AG04450 (cell line): ENCODE measurements around the gene TMEM26. TPM values are rescaled to one million over a fixed set of nuclear protein-coding genes. Genes with fewer than 3 reads are reported as not detected.
"Not testable (repeated sequence)": the region's sequence is repeated elsewhere in the genome, so short reads cannot be mapped to it uniquely, and the experiment has no call there.

ENCODE experiments used
- CTCF ChIA-PET: fragments of 300-600, 350-600 bp; formaldehyde crosslinking; extraction: SDS; loops from one replicate; lab custom pipeline; 2022; ENCODE audit warnings: antibody characterized with exemption, inconsistent platforms; lab: Charles Lee
- POLR2A ChIA-PET: fragments of 350-600 bp; formaldehyde crosslinking; extraction: SDS; loops from one replicate; lab custom pipeline; 2021; ENCODE audit warnings: antibody characterized with exemption, inconsistent platforms; lab: Yijun Ruan, JAX
- DNase-seq: peaks from one replicate; pipeline ENCODE4 v3.0.0-alpha.2; 2011; ENCODE audit warnings: low read depth, low spot score
- H3K27ac ChIP-seq: one replicate; pipeline ENCODE4 v1.5.1; 2012; ENCODE audit warnings: low read depth, low read length, control low read depth
- H3K27me3 ChIP-seq: one replicate; pipeline ENCODE4 v1.6.0; 2012; ENCODE audit warnings: low read length; ENCODE audit not compliant: control insufficient read depth, insufficient read depth
- H3K4me3 ChIP-seq: 2 replicates; pipeline ENCODE4 v1.5.1; 2011; ENCODE audit warnings: mild to moderate bottlenecking, low read depth, low read length, control low read depth
- H3K9me3 ChIP-seq: 2 replicates; pipeline ENCODE4 v1.5.1; 2012; ENCODE audit warnings: low read length; ENCODE audit not compliant: control insufficient read depth, insufficient read depth
- CTCF ChIP-seq: IDR thresholded peaks from 2 replicates; pipeline ENCODE4 v1.5.1; 2011; ENCODE audit warnings: low read depth, low read length, control low read depth, inconsistent platforms
- polyA plus RNA-seq: library from polyadenylated mRNA; depleted of rRNA; stranded (reverse); fragments of >200 nt; gene quantifications from 2 replicates; pipeline ENCODE4 v1.2.3, GENCODE V29; 2011

Gene TMEM26
- polyA plus RNA-seq, 1 experiment = 2.3 TPM

- no peak overlapping the region for H3K4me3 ChIP-seq
- CTCF ChIA-PET = no interaction called here
- H3K27ac ChIP-seq = no peak overlapping the region
- no peak for DNase-seq
- POLR2A ChIA-PET = no interaction called here
- H3K27me3 ChIP-seq = no peaks in the 10 kb centered on the region
- H3K9me3 ChIP-seq = no peaks in the 10 kb centered on the region
- no peak for TF ChIP-seq CTCF
Measured at GRCh38 chr10:61385231-61386001, 67.8 kb downstream of the TMEM26 start.

DNA sequence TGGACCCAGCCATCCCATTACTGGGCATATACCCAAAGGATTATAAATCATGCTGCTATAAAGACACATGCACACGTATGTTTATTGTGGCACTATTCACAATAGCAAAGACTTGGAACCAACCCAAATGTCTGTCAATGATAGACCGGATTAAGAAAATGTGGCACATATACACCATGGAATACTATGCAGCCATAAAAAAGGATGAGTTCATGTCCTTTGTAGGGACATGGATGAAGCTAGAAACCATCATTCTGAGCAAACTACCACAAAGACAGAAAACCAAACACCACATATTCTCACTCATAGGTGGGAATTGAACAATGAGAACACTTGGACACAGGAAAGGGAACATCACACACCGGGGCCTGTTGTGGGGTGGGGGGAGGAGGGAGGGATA lies 72.0 kb downstream of the TMEM26 start:
- DNase-seq, H3K27me3 ChIP-seq, POLR2A ChIA-PET, CTCF ChIA-PET, H3K27ac ChIP-seq, H3K4me3 ChIP-seq, H3K9me3 ChIP-seq: not testable (repeated sequence)

GRCh38 chr10:61378865-61379264 lies 74.3 kb downstream of the TMEM26 start:
- ChIA-PET CTCF (no interaction called here), POLR2A (no interaction called here)

DNA sequence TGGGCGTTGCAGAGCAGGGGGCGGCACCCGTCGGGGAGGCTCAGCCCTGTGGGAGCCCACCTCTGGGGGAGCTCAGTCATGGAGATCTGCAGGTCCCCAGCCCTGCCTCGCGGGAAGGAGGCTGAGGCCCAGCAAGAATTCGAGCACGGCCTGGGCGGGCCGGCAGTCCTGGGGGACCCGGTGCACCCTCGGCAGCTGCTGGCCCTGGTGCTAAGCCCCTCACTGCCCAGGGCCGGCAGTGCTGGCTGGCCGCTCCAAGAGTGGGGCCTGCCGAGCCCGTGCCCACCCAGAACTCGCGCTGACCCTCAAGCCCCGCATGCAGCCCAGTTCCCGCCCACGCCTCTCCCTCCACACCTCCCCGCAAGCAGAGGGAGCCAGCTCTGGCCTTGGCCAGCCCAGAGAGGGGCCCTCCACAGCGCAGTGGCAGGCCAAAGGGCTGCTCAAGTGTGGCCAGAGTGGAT lies 76.2 kb downstream of the TMEM26 start:
- DNase-seq = no peak
- CTCF ChIA-PET = no interaction called here
- Histone ChIP-seq H3K9me3 (peaks cover 11% of the 10 kb centered on the region), H3K4me3 (no peak overlapping the region), H3K27me3 (no peaks in the 10 kb centered on the region), H3K27ac (no peak overlapping the region)
- TF ChIP-seq CTCF = no peak
- POLR2A ChIA-PET = no interaction called here

More at GRCh38 chr10:61378865-61379264, 74.3 kb downstream of the TMEM26 start:
- H3K4me3 ChIP-seq = no peak overlapping the region
- no peak for TF ChIP-seq CTCF
- H3K27me3 ChIP-seq = no peaks in the 10 kb centered on the region
- H3K9me3 ChIP-seq = peaks cover 11% of the 10 kb centered on the region
- no peak for DNase-seq
- H3K27ac ChIP-seq = no peak overlapping the region

- H3K27ac ChIP-seq = no peak overlapping the region
- no peaks in the 10 kb centered on the region for H3K27me3 ChIP-seq
- peaks cover 11% of the 10 kb centered on the region for H3K9me3 ChIP-seq
- ChIA-PET POLR2A (no interaction called here), CTCF (no interaction called here)
- TF ChIP-seq CTCF = no peak
- H3K4me3 ChIP-seq = no peak overlapping the region
- no peak for DNase-seq
Measured at GRCh38 chr10:61376377-61376776, 76.8 kb downstream of the TMEM26 start.
